ENCODE measurements around the gene LRRC4C. TPM values are rescaled to one million over a fixed set of nuclear protein-coding genes. Genes with fewer than 3 reads are reported as not detected.

LRRC4C gene
- total and polyA plus RNA-seq, 2 donors (not counting 3 experiments of a cell fraction or from before 2014, with no cell fraction given): not detected

- H3K9me3 ChIP-seq (replicated peaks; ENCODE audit: control insufficient read depth, insufficient read depth, low read length): peaks cover 2% of the 10 kb centered on the region
- intact Hi-C loops (cut with micrococcal nuclease) (no loop called here), dilution Hi-C loops (cut with MboI; ENCODE audit: extremely low pct_ligation_motif_present, low sequenced_read_pairs) (no loop called here)
- no peak overlapping the region for H2AFZ ChIP-seq (ENCODE audit: low read depth, low read length)
- no peak for TF ChIP-seq MAX (IDR thresholded peaks at IDR 0.05; ENCODE audit: insufficient read depth, insufficient read length)
- BruUV-seq (replicated peaks): no TSS peak
- H3K4me3 ChIP-seq (replicated peaks in 1 of 3; ENCODE audit: insufficient read depth in 1 of 3, low read depth in 1 of 3, low read length in 3 of 3): no peak overlapping the region
- no peaks in the 10 kb centered on the region for H3K9me1 ChIP-seq (replicated peaks; ENCODE audit: control insufficient read depth, extremely low read depth, insufficient read depth, low read length)
- no peaks in the 10 kb centered on the region for H3K27me3 ChIP-seq (ENCODE audit: control insufficient read depth in 2 of 2, insufficient read depth in 2 of 2, low read length in 2 of 2)
- no peaks in the 10 kb centered on the region for H3K36me3 ChIP-seq (ENCODE audit: control insufficient read depth in 2 of 2, extremely low read depth in 1 of 2, insufficient read depth in 2 of 2, low read length in 2 of 2)
- H3K79me2 ChIP-seq (ENCODE audit: control insufficient read depth, insufficient read depth, low read length): no peaks in the 10 kb centered on the region
- CTCF ChIA-PET: no interaction called here
- POLR2A ChIA-PET: no interaction called here
- no peak overlapping the region for H3K4me2 ChIP-seq (ENCODE audit: insufficient read depth, low read length)
- H3K27ac ChIP-seq (ENCODE audit: insufficient read depth, low read depth, low read length): no peak overlapping the region
- no peaks in the 10 kb centered on the region for H4K20me1 ChIP-seq (replicated peaks; ENCODE audit: control insufficient read depth, extremely low read depth, insufficient read depth, low read length)
- no peak overlapping the region for H3K9ac ChIP-seq (replicated peaks; ENCODE audit: extremely low read depth, insufficient read depth, low read length)
- DNase-seq (ENCODE audit: low read depth, low spot score) (no peak), FAIRE-seq (no peak)
- no peaks in the 10 kb centered on the region for H3K4me1 ChIP-seq (ENCODE audit: control insufficient read depth, extremely low read depth, insufficient read depth, low read length)
Measured at GRCh38 chr11:40683010-40683409, 776.4 kb downstream of the LRRC4C start.

- dilution Hi-C loops (cut with MboI; ENCODE audit: extremely low pct_ligation_motif_present, low sequenced_read_pairs): no loop called here
- TF ChIP-seq MAX (IDR thresholded peaks at IDR 0.05; ENCODE audit: insufficient read depth, insufficient read length) (no peak), MYC (IDR thresholded peaks at IDR 0.05; ENCODE audit: low read depth, low read length) (no peak), CTCF (IDR thresholded peaks at IDR 0.05; ENCODE audit: extremely low read depth in 1 of 2, insufficient read depth in 1 of 2, low read depth in 1 of 2, low read length in 2 of 2) (no peak), FOS (IDR thresholded peaks at IDR 0.05; ENCODE audit: borderline replicate concordance, insufficient read depth, low read length) (no peak), GATA2 (IDR thresholded peaks at IDR 0.05; ENCODE audit: insufficient read depth, insufficient read length, low read depth, low read length) (no peak), POLR2AphosphoS5 (IDR thresholded peaks at IDR 0.05; ENCODE audit: insufficient read depth, low read depth, low read length) (no peak), JUN (IDR thresholded peaks at IDR 0.05; ENCODE audit: borderline replicate concordance, insufficient read depth, insufficient read length, low read depth) (no peak), POLR2A (IDR thresholded peaks at IDR 0.05; ENCODE audit: low read depth, low read length) (no peak), EZH2 (IDR thresholded peaks at IDR 0.05; ENCODE audit: borderline replicate concordance, low read depth, low read length, severe bottlenecking) (no peak)
- CTCF ChIA-PET: no interaction called here
Measured at GRCh38 chr11:40679276-40679675, 780.2 kb downstream of the LRRC4C start.

More at GRCh38 chr11:40679276-40679675, 780.2 kb downstream of the LRRC4C start:
- intact Hi-C loops (cut with micrococcal nuclease): no loop called here
- POLR2A ChIA-PET: no interaction called here
- Histone ChIP-seq H3K79me2 (ENCODE audit: control insufficient read depth, insufficient read depth, low read length) (no peaks in the 10 kb centered on the region), H3K9me3 (replicated peaks; ENCODE audit: control insufficient read depth, insufficient read depth, low read length) (peaks cover 2% of the 10 kb centered on the region), H3K4me1 (ENCODE audit: control insufficient read depth, extremely low read depth, insufficient read depth, low read length) (no peaks in the 10 kb centered on the region), H3K36me3 (ENCODE audit: control insufficient read depth in 2 of 2, extremely low read depth in 1 of 2, insufficient read depth in 2 of 2, low read length in 2 of 2) (no peaks in the 10 kb centered on the region), H3K27ac (ENCODE audit: insufficient read depth, low read depth, low read length) (no peak overlapping the region), H4K20me1 (replicated peaks; ENCODE audit: control insufficient read depth, extremely low read depth, insufficient read depth, low read length) (no peaks in the 10 kb centered on the region), H3K9ac (replicated peaks; ENCODE audit: extremely low read depth, insufficient read depth, low read length) (no peak overlapping the region), H3K4me2 (ENCODE audit: insufficient read depth, low read length) (no peak overlapping the region), H3K4me3 (replicated peaks in 1 of 3; ENCODE audit: insufficient read depth in 1 of 3, low read depth in 1 of 3, low read length in 3 of 3) (no peak overlapping the region), H3K27me3 (ENCODE audit: control insufficient read depth in 2 of 2, insufficient read depth in 2 of 2, low read length in 2 of 2) (no peaks in the 10 kb centered on the region), H2AFZ (ENCODE audit: low read depth, low read length) (no peak overlapping the region), H3K9me1 (replicated peaks; ENCODE audit: control insufficient read depth, extremely low read depth, insufficient read depth, low read length) (no peaks in the 10 kb centered on the region)
- no peak for FAIRE-seq
- BruUV-seq (replicated peaks): no TSS peak
- DNase-seq (ENCODE audit: low read depth, low spot score): no peak

Data from endothelial cell of umbilical vein (primary cell).